ENCODE measurements around the gene KRTAP26-1. TPM values are rescaled to one million over a fixed set of nuclear protein-coding genes. Genes with fewer than 3 reads are reported as not detected.

Gene KRTAP26-1
- total and polyA plus RNA-seq, 2 of the 4 experiments (the other 2 are of a cell fraction): not detected

Small RNA genes lying within 50 kb of the gene (microRNA-seq; reads per million reads assigned to microRNA genes)
- not detected for gene KRTAP23-1 (ENCODE audit: insufficient read depth, insufficient read length)

Small RNA genes lying within 50 kb of the gene (small RNA-seq; reads per million reads assigned to genes)
- gene KRTAP23-1: 0 reads per million in 5 experiments

Other genes with a start within 250 kb of the KRTAP26-1 start
- not detected in 2 replicates for gene CLDN17, start 153.5 kb downstream of the KRTAP26-1 start, total RNA-seq (2012; rRNA removed)
- not detected in 2 replicates for gene CLDN17, start 153.5 kb downstream of the KRTAP26-1 start, polyA plus RNA-seq (2012; rRNA removed)
- gene CLDN8, start 104.2 kb downstream of the KRTAP26-1 start, total RNA-seq (2012; rRNA removed): not detected in 2 replicates
- gene CLDN8, start 104.2 kb downstream of the KRTAP26-1 start, polyA plus RNA-seq (2012; rRNA removed): not detected in 2 replicates
- gene KRTAP24-1, start 37.4 kb downstream of the KRTAP26-1 start, total RNA-seq (2012; rRNA removed): not detected in 2 replicates
- gene KRTAP24-1, start 37.4 kb downstream of the KRTAP26-1 start, polyA plus RNA-seq (2012; rRNA removed): not detected in 2 replicates
- not detected in 2 replicates for gene KRTAP25-1, start 30.8 kb downstream of the KRTAP26-1 start, total RNA-seq (2012; rRNA removed)
- not detected in 2 replicates for gene KRTAP25-1, start 30.8 kb downstream of the KRTAP26-1 start, polyA plus RNA-seq (2012; rRNA removed)
- not detected in 2 replicates for gene KRTAP27-1, start 17.4 kb upstream of the KRTAP26-1 start, total RNA-seq (2012; rRNA removed)
- gene KRTAP27-1, start 17.4 kb upstream of the KRTAP26-1 start, polyA plus RNA-seq (2012; rRNA removed): not detected in 2 replicates
- not detected in 2 replicates for gene KRTAP23-1, start 28.3 kb upstream of the KRTAP26-1 start, total RNA-seq (2012; rRNA removed)
- gene KRTAP23-1, start 28.3 kb upstream of the KRTAP26-1 start, polyA plus RNA-seq (2012; rRNA removed): not detected in 2 replicates
- gene KRTAP13-2, start 52.0 kb upstream of the KRTAP26-1 start, total RNA-seq (2012; rRNA removed): not detected in 2 replicates
- gene KRTAP13-2, start 52.0 kb upstream of the KRTAP26-1 start, polyA plus RNA-seq (2012; rRNA removed): not detected in 2 replicates
- gene KRTAP13-1, start 75.7 kb upstream of the KRTAP26-1 start, total RNA-seq (2012; rRNA removed): not detected in 2 replicates
- gene KRTAP13-1, start 75.7 kb upstream of the KRTAP26-1 start, polyA plus RNA-seq (2012; rRNA removed): not detected in 2 replicates
- not detected in 2 replicates for gene KRTAP13-3, start 105.6 kb upstream of the KRTAP26-1 start, total RNA-seq (2012; rRNA removed)
- not detected in 2 replicates for gene KRTAP13-3, start 105.6 kb upstream of the KRTAP26-1 start, polyA plus RNA-seq (2012; rRNA removed)
- not detected in 2 replicates for gene KRTAP13-4, start 109.9 kb upstream of the KRTAP26-1 start, total RNA-seq (2012; rRNA removed)
- gene KRTAP13-4, start 109.9 kb upstream of the KRTAP26-1 start, polyA plus RNA-seq (2012; rRNA removed): not detected in 2 replicates
- gene KRTAP15-1, start 120.0 kb upstream of the KRTAP26-1 start, total RNA-seq (2012; rRNA removed): not detected in 2 replicates
- not detected in 2 replicates for gene KRTAP15-1, start 120.0 kb upstream of the KRTAP26-1 start, polyA plus RNA-seq (2012; rRNA removed)
- gene KRTAP19-1, start 160.1 kb upstream of the KRTAP26-1 start, total RNA-seq (2012; rRNA removed): not detected in 2 replicates
- not detected in 2 replicates for gene KRTAP19-1, start 160.1 kb upstream of the KRTAP26-1 start, polyA plus RNA-seq (2012; rRNA removed)
- gene KRTAP19-2, start 167.1 kb upstream of the KRTAP26-1 start, total RNA-seq (2012; rRNA removed): not detected in 2 replicates
- not detected in 2 replicates for gene KRTAP19-2, start 167.1 kb upstream of the KRTAP26-1 start, polyA plus RNA-seq (2012; rRNA removed)
- not detected in 2 replicates for gene KRTAP19-3, start 171.7 kb upstream of the KRTAP26-1 start, total RNA-seq (2012; rRNA removed)
- not detected in 2 replicates for gene KRTAP19-3, start 171.7 kb upstream of the KRTAP26-1 start, polyA plus RNA-seq (2012; rRNA removed)
- gene KRTAP19-4, start 176.8 kb upstream of the KRTAP26-1 start, total RNA-seq (2012; rRNA removed): not detected in 2 replicates
- gene KRTAP19-4, start 176.8 kb upstream of the KRTAP26-1 start, polyA plus RNA-seq (2012; rRNA removed): not detected in 2 replicates
- not detected in 2 replicates for gene KRTAP19-5, start 181.8 kb upstream of the KRTAP26-1 start, total RNA-seq (2012; rRNA removed)
- not detected in 2 replicates for gene KRTAP19-5, start 181.8 kb upstream of the KRTAP26-1 start, polyA plus RNA-seq (2012; rRNA removed)
- gene KRTAP19-6, start 221.5 kb upstream of the KRTAP26-1 start, total RNA-seq (2012; rRNA removed): not detected in 2 replicates
- not detected in 2 replicates for gene KRTAP19-6, start 221.5 kb upstream of the KRTAP26-1 start, polyA plus RNA-seq (2012; rRNA removed)
- gene KRTAP19-7, start 241.0 kb upstream of the KRTAP26-1 start, total RNA-seq (2012; rRNA removed): not detected in 2 replicates
- gene KRTAP19-7, start 241.0 kb upstream of the KRTAP26-1 start, polyA plus RNA-seq (2012; rRNA removed): not detected in 2 replicates

Measured in IMR-90 (cell line).